ENCODE data around the gene JUP.

GRCh38 chr17:41723801-41724475 lies 62.6 kb downstream of the JUP start:
- TF ChIP-seq CTCF (IDR thresholded peaks at IDR 0.05) (no peak), TAF1 (IDR thresholded peaks at IDR 0.05; ENCODE audit: borderline replicate concordance, low read depth, low read length) (no peak), RXRA (IDR thresholded peaks at IDR 0.05; ENCODE audit: borderline replicate concordance, low read depth) (no peak), POLR2AphosphoS5 (IDR thresholded peaks at IDR 0.05; ENCODE audit: low read depth, low read length) (no peak), RAD21 (IDR thresholded peaks at IDR 0.05; ENCODE audit: low read length) (no peak), CHD2 (IDR thresholded peaks at IDR 0.05; ENCODE audit: low read length, partially characterized antibody) (no peak), RFX5 (IDR thresholded peaks at IDR 0.05; ENCODE audit: low read length) (no peak), TEAD4 (IDR thresholded peaks at IDR 0.05; ENCODE audit: borderline replicate concordance, insufficient read depth) (no peak), SIN3A (IDR thresholded peaks at IDR 0.05; ENCODE audit: borderline replicate concordance, low read depth, low read length) (no peak)
